Astrocyte of the cerebellum (primary cell): ENCODE data around the gene NHLH1.
"Not testable (repeated sequence)": the region's sequence is repeated elsewhere in the genome, so short reads cannot be mapped to it uniquely, and the experiment has no call there.

Source experiments
- DNase-seq: peaks from one replicate; pipeline ENCODE4 v3.0.0-alpha.2; 2011; ENCODE audit warnings: low read depth
- H3K4me3 ChIP-seq: 2 replicates; pipeline ENCODE4 v1.5.1; 2011; ENCODE audit warnings: mild to moderate bottlenecking, low read depth, low read length, moderate library complexity
- in situ Hi-C: cut with HindIII; loops from 2 replicates; pipeline ENCODE4 v1.10.0; 2017; ENCODE audit warnings: low sequenced_read_pairs
- TF ChIP-seq, protein P1 (sequence below): IDR thresholded peaks from 2 replicates; pipeline ENCODE4 v1.5.1; 2012; ENCODE audit warnings: low read length, low read depth, moderate library complexity, mild to moderate bottlenecking; ENCODE audit errors: missing control alignments

The NHLH1 gene

DNA sequence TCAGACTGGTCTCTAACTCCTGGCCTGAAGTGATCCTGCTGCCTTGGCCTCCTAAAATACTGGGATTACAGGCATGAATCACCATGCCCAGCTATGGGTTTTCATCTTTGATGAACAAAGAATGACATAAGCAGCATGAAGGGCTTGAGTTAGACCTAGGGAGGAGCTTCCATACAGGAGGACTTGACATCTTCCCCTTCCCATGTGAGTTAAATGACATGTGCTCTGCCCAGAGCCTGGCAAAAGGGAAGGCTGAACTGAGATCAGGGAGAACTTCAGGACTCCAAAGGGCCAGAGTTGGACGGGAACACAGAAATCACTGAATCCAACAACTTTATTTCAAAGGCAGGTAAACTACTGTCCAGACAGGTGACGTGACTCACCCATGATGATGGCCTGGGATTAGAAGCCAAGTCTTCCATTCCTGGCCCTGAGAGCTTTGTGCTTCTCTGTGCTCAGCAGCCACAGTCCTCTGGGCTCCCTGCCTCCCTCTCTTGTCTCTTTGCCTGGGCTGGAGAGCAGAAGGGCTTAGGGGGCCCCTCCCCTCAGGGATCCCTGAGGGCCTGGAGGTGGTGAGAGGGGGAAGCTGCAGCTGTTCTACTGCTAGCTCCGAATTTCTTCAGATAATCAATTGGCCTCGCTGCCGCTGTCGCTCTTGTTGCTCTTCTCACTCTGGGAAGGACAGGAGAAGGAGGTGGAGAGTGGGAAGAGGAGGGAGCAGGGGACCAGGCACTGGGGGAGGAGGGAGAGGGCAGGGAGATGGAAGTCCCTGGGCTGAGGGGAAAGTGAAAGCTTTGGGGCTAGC, 7.6 kb downstream of the NHLH1 start:
- TF ChIP-seq, protein P1, sequence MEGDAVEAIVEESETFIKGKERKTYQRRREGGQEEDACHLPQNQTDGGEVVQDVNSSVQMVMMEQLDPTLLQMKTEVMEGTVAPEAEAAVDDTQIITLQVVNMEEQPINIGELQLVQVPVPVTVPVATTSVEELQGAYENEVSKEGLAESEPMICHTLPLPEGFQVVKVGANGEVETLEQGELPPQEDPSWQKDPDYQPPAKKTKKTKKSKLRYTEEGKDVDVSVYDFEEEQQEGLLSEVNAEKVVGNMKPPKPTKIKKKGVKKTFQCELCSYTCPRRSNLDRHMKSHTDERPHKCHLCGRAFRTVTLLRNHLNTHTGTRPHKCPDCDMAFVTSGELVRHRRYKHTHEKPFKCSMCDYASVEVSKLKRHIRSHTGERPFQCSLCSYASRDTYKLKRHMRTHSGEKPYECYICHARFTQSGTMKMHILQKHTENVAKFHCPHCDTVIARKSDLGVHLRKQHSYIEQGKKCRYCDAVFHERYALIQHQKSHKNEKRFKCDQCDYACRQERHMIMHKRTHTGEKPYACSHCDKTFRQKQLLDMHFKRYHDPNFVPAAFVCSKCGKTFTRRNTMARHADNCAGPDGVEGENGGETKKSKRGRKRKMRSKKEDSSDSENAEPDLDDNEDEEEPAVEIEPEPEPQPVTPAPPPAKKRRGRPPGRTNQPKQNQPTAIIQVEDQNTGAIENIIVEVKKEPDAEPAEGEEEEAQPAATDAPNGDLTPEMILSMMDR = no peak
- no peak overlapping the region for H3K4me3 ChIP-seq
- no peak for DNase-seq
- in situ Hi-C loops = no loop called here

DNA sequence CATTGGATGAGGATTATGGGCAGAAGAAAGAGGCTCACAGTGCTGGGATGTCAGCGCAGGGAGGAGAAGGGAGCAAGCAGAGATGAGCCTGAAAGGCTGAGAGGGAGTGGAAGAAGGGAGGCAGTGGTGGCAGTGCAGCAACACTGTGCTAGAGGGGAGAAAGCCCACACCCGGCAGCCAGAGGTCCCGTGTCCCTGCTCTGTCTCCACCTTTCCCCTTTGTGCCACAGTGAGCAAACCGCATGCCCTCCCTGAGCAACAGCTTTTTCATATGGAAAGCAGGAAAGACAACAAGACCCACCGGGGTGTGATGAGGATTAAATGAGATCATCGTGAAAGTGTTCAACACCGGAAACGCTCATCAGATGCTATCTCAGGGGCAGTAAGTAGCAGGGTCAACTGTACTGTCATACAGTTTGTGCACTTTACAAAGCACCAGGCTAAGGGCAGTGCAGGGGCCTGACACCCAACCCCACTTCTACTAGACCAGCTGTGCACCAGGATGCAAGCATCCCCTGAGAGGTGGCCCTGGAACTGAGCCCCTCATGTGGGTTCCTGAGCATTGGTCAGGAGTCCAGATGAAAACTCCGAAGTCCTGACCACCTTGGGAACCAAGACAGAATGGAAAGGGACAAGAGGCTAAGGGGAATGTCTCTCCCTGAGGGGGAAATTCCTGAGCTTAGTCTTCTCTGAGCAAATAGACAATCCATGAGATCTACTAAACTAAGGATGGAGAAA, 9.1 kb downstream of the NHLH1 start:
- DNase-seq = no peak
- in situ Hi-C loops = no loop called here
- no peak overlapping the region for H3K4me3 ChIP-seq
- TF ChIP-seq, protein P1 = no peak

DNA sequence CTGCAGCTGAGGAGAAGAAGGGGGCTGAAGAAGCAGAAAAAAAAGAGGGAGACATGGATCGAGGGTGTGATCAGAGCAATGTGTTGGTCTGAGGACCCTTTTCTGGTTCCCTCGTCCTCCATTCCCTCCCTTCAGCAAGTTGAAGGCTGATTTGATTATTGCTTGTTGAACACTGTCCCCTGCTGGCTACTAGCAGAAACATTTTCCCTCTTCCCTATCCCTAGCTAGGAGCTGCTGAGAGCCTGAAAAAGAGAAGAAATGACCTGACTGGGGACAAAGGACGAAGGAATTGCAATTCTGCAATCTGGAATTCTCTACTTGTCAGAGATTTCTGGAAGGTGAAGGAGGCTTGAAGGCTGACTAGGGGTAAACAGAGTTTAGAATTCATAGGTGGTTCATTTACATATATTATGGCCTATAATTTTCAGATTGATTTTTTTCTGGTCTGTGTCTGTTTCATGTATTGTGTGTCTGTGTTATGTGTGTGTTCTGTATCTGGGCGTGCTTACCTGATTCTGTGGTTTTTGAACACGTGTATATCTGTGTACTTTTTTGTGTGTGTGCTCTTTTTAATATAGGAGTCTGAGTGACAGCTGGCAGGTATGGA, 9.8 kb downstream of the NHLH1 start:
- TF ChIP-seq, protein P1 = peak; percentile 98
- DNase-seq = peak; percentile 45
- H3K4me3 ChIP-seq = no peak overlapping the region
- in situ Hi-C loops = no loop called here

DNA sequence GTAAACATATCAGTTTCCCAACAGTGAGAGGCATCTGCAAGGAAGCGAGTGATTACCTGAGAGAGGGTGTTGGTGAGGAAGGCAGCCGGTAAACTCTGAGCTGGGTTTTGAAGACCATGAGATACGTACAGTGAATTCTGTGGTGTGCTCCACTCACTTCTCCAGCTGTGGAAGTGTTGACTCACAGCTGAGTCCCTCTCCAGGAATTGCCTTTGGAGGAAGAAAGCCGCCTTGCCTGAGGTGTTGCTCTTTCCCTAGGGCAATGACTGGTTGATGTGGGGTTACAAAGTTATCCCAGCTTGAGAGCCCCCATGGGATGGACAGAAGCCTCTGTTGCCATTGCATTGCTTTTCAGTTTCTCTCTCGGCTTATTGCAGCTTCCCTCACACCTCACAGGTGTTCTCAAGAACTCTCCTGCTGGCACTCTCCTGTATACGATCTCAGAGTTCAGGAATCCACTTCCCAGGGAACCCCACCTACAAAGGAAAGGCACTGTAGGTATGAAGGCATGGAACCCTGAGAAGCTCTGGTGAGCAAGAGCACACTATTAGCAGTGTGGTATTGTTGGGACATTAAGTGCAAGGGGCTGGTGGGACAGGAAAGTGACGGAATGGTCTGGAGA, 10.8 kb downstream of the NHLH1 start:
- TF ChIP-seq, protein P1 = no peak
- H3K4me3 ChIP-seq = no peak overlapping the region
- in situ Hi-C loops = no loop called here
- no peak for DNase-seq

DNA sequence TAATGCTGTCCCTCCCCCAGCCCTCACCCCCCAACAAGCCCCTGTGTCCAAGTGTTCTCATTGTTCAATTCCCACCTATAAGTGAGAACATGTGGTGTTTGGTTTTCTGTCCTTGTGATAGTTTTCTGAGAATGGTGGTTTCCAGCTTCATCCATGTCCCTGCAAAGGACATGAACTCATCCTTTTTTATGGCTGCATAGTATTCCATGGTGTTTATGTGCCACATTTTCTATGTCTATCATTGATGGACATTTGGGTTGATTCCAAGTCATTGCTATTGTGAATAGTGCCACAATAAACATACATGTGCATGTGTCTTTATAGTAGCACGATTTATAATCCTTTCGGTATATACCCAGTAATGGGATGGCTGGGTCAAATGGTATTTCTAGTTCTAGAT, 17.9 kb downstream of the NHLH1 start:
- H3K4me3 ChIP-seq, in situ Hi-C loops, DNase-seq: not testable (repeated sequence)

DNA sequence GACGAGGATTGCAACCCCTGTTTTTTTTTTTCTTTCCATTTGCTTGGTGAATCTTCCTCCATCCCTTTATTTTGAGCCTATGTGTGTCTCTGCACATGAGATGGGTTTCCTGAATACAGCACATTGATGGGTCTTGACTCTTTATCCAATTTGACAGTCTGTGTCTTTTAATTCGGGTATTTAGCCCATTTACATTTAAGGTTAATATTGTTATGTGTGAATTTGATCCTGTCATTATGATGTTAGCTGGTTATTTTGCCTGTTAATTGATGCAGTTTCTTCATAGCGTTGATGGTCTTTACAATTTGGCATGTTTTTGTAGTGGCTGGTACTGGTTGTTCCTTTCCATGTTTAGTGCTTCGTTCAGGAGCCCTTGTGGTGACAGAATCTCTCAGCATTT, 21.5 kb downstream of the NHLH1 start:
- DNase-seq, in situ Hi-C loops, H3K4me3 ChIP-seq: not testable (repeated sequence)

DNA sequence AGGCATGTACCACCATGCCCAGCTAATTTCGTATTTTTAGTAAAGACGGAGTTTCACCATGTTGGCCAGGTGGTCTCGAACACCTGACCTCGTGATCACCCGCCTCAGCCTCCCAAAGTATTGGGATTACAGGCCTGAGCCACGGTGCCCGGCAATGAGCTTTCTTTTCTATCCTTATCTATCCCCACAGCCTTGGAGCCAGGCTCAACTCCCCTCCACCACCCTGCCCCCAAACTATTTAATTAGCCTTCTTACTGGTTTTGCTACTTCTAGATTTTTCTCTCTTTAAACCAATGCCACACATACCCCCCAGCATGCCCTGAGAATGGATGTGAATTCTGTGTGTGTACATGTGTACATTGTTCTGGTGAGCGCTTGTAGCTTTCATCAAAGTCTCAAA, 27.8 kb downstream of the NHLH1 start:
- in situ Hi-C loops = no loop called here
- TF ChIP-seq, protein P1 = no peak
- no peak for DNase-seq
- H3K4me3 ChIP-seq = no peak overlapping the region
